ENCODE measurements around the gene PAQR8.
A peak's percentile ranks its signal among the peaks of the same experiment; 100 is the strongest.
"Not testable (repeated sequence)": the region's sequence is repeated elsewhere in the genome, so short reads cannot be mapped to it uniquely, and the experiment has no call there.

Gene PAQR8

DNA sequence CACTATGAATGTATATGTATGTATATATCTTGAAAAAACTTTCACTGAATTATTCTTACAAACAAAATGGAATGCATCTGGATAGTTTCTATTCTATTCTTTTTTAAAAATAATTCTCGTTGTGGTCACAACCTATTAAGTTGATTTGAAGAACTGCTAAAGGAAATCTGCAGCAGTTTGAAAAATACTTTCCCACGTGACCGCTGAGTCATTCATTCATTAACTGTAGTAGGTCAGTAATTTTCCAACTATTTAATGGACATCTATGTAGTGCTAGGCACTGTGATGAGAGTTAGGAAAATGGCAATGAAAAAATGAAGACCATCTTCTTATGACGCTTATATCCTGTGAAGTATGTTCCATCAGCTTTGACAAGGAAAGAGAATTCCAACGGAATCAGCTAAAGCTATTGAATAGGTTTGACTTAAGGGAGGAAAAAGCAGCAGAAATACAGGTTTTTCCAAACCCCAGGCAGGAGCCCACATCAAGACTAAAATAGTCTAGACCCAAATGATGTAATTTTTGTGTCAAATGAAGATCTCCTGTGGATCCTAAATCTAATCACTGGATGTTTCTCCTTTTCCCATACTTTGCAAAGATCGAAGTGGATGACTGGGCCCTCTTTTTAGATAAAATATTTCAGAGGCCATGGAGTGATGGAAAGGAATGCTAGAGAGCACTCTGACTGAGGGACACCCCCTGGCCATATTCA is 54.1 kb downstream of the PAQR8 start:
- DNase-seq, result peak; percentile 31

DNA sequence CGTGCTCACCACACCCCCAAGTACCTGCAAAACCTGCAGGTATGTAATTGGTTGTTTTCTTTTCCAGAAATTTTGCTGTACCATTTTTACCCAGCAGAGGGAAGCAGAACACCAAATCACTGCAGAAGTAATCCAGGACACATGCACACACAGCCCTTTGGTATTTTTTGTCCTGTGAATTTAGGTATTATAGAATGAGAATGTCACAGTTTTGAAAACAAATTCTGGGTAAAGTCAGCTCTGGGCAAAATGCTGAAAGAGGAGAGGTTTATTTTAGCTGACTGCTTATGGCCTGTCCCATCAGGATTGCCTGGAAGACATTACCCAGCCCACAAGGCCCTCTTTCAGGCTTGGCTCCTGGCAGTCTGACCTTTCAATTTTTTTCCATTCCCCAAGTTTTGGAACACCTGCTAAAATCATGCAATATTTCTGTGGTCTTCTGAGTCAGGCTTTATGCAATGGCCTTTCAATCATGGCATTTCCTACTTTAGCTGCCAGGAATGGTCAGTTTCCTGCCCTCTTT is 54.7 kb downstream of the PAQR8 start:
- DNase-seq, result peak; percentile 76

DNA sequence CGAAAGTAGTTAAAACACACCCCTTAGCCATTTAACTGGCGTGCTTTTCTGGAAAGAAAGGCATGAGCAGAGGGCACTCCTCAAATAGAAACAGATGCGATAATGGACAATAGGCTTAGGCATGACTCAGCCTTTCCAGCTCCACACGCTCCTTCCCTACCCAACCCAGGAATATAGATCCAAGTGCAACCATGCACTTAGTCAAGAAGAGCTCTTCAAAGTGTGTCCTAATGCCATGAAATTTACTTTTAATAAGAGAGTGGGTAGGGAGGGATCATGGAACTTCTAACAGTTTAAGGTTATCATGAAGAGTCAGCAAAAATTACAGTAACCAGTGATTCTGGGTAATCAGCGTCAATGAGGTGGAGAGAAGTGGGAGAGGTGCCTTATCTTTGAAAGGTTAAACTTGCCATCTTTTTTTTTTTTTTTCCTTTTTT is 55.7 kb downstream of the PAQR8 start:
- peak; percentile 70 for DNase-seq

DNA sequence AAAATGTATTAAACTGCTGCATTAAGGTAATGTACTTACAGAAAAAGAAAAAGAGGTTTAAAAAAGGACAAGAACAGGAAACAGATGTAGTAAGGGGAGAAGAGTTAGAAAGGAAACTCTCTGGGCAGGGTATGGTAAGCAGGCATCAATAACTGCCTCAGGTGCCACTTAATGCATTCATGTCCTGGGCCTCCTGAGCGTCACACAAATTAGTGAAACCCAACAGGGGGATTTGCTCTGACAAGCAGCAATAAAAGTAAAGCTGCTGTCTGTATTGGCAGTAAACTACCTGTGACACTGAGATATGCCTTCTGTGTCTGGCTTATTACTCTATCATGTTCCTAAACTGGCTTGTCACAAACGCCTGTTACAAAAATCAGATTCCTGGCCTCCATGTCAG is 56.7 kb downstream of the PAQR8 start:
- DNase-seq, result no peak

DNA sequence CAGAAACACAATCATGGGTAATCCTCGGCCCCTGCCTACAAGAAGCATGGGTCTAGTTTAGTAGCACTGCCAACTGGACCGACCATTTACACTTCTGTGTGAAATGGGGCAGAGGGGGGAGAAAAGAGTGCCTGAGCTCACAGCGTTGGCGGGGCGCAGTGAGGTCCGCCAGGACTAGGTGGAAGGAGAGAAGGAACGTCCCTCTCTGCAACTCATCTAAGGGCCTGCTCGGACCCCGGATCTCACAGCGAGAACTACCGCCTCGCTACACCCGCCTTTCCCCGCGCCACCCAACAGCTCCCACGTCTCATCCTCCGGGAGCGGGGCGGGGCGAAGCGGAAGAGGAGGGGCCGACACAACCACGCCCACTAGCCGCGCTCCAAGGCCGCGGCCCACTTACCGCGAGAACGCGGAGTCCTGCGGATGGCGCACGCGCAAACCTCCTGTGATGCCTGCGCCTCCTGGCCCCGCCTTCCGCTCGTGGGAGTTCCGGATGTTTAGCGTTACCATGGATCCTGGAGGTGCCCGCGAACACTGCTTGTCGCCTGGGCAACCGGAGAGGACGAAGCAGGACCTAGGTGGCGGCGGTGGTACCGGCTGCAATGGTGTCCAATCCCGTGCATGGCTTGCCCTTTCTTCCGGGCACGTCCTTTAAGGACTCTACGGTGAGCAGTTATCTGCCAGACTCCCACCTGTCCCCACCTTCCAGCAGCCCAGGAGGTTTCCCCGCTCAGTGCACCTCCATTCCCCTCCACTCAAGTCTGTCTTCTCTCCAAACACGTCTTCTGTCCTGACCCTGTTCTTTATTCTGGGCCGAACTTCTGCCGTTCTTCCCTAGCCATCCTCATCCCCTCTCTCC is 58.1 kb downstream of the PAQR8 start, which contains the start of gene EFHC1:
TSS of gene EFHC1 (plus strand) at position 534 of the 859 bp plus-strand sequence. CDS start at position 603, 69 bp downstream.
- DNase-seq, result peak; percentile 98

DNA sequence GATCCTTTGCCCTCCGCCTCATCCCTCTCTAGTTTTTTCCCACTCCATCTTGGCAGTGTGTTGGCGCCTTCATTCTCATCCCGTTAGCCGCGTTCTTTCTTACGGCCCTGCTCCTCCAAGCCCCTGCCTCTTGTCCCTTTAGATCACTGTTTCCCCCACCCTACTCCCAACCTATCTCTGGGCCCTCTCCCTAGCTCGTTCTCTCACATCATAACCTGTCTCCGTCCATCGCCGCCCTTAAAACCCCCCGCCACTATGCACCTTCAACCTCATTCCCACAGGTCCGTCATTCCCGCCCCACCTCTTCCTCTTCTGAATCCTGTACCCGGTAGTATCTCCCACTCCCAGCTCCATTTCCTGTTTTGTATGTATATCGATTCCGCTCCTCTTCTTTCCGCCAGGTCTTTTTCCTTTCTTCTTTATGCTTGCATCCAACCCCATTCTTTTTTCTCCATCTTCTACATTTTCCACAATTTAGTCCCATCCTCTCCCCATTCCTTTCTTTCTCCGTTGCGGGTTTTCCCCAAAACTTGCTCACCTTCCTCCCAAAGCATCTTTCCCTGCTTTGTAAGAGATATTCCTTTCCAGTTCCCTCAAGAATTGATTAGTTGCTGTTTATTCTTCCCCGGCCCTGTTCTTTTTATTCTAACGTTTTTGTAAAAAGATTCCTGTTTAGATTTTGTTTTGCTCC is 58.9 kb downstream of the PAQR8 start:
- DNase-seq, result peak; percentile 40

DNA sequence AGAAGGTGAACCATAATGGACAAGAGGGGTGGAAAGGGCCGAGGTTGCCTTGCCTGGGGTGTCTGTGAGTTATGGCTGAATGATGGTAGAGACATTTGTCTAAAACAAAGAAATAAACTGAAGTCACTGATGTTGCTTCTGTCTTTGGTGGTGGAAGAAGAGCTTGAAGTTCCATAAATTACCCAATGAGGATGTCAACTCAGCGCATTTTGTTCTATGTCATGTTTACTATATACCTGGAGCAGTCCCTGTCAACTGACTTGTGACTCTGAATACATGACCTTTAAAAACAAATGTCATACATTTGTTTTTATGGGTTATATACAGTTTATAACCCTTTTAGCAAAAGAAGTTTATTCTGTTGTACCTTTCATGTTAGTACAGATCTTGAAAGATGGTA is 60.2 kb downstream of the PAQR8 start:
- DNase-seq, result no peak

DNA sequence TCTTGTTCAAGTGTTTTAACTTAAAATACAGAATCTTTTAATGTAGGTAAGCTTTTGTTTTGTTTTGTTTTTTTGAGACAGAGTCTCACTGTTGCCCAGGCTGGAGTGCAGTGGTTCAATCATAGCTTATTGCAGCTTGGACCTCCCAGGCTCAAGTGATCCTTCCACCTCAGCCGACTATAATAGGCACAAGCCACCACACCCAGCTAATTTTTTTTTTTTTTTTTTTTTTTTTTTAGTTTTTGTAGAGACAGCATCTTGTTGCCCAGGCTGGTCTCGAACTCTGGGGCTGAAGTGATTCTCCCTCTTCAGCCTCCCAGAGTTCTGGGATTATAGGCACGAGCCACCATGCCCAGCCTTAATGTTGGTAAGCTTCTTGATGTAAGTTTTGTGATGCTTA is 61.5 kb downstream of the PAQR8 start:
- no peak for DNase-seq

DNA sequence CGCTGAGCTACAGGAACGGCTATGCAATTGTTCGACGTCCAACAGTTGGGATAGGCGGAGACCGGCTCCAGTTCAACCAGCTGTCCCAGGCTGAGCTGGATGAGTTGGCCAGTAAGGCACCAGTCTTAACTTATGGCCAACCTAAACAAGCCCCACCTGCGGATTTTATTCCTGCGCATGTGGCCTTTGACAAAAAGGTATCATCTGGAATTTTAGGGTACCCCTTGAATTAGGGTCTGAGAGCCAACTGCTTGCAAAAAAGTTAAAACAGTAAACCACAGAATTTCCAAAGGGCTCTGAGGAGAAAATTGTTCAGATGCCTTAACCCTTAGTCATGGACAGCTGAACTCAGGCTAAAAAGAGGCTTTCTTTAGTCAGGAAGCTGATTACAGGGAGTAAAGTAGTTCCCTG is 62.0 kb downstream of the PAQR8 start:
- DNase-seq, result peak; percentile 88

DNA sequence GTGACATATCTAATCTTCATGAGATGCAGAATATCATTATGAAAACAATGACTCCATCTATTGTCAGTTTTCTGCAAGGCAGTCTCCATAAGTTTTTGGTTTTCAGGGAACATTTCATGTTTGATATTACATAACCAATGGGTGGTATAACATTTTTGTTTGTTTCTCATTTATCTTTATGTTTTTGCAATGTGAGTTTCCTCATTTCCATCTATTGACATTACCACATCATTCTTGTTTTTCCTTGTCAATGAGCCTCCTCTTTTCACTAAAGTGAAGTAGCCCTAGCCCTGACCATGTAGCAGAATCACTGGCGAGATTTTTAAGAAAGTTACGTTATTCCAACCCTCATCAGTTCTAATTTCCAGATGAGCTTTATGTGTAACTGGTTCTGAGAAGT is 62.6 kb downstream of the PAQR8 start:
- no peak for DNase-seq

DNA sequence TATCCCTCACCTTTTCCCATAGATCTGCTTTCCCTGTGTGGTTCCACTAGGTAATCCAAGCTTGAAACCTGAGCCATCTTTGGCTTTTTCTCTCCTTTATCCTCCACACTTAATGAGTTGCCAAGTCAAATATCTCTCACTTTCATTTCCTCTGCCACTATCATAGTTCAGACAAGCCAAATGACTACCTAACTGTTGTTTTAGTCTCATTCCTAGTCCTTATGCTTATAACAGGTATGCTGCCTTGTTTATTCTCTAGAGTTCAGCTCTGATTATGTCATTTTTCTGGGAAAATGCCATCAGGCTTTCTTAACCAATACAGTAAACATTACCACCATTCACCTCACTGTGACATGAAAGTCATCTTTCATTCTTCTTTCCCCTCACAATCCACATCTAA is 64.7 kb downstream of the PAQR8 start:
- DNase-seq, result no peak

DNA sequence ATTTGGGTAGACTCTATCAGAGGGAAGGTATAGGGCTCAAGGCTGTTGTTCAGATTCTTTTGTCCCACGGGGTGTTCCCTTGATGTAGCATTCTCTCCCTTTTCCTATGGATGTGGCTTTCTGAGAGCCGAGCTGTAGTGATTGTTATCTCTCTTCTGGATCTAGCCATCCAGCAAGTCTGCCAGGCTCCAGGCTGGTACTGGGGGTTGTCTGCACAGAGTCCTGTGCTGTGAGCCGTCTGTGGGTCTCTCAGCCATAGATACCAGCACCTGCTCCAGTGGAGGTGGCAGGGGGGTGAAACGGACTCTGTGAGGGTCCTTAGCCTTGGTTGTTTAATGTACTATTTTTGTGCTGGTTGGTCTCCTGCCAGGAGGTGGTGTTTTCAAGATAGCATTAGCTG is 71.3 kb downstream of the PAQR8 start:
- DNase-seq, result not testable (repeated sequence)

DNA sequence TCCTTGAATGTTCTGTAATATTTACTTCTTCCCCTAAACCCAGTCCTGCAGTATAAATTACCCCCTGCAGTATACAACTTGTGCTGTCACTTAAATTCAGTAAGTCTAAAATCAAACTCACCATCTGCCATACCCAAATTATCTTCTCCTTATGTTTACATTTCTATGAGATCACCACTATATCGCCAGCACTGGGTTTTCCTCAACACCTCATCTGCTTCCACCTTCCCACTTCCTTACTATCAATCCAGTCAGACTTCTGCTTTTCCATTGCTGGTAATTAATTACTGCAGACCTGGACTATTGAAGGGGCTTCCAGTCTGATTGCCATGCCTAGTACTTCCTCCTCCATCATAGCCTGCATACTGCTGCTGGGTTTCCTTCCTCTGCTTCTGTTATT is 73.4 kb downstream of the PAQR8 start:
- no peak for DNase-seq

DNA sequence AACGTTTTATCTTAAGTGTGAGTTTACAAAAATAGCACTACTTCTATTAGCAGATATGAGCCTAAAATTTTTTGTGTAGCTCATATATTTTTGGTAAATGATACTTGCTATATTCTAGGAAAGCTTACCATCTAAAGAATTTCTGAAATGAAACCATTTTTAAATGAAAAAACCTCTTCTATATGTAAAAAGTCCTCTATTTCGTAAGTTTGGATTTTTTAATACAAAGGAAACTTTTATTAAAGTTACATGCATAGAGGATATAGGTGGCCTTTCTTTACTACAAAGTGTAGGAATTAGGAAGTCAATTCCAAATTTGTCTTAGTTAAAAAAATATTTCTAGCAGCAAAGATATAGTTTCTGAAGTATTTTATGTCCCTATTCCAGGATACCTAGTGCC is 77.0 kb downstream of the PAQR8 start:
- no peak for DNase-seq

DNA sequence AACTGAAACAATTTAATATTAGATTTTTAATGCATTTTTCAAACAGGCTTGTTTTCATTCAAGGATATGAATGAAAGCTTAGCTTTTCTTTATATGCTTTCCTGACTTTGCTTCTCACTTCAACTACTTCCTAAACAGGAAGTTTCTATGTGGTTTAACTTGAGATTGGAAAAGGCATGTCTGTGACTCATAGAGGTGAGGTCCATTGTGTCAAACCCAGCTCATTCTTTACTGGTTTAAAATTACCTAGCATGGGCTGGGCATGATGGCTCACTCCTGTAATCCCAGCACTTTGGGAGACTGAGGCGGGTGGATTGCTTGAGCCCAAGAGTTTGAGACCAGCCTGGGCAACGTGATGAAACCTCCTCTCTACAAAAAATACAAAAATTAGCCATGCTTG is 92.6 kb downstream of the PAQR8 start:
- DNase-seq, result peak; percentile 20

DNA sequence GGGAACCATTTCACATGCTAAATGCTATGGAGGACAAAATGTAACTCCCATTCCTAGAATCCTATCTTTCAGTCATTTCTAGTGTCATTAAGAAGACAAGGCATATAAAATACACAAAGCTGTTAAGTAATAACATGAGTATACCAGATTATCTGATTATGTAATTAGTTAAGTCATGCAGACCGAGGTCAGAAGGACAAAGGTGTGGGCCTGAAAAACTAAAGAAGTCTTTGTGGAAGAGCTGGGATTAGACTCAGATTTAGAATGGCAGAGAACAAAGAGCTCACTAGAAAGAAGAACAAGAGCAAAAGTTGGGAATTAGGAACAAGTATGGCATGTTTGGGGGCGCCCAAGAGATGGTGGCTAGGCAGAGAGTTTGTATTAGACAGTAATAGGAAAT is 95.1 kb downstream of the PAQR8 start:
- DNase-seq, result no peak
